ENCODE data around the gene RGS3. TPM values are rescaled to one million over a fixed set of nuclear protein-coding genes. Genes with fewer than 3 reads are reported as not detected.

RGS3 gene
- polyA plus RNA-seq, 3 donors: 20.8 to 77.2 (median 56.6) TPM

GRCh38 chr9:113572076-113572861 is 108.7 kb downstream of the RGS3 start:
- no peak overlapping the region for H3K27ac ChIP-seq (ENCODE audit: low read depth, low read length)
- 77 to 85% (median 83%) methylated on average over 8 of the region's 8 CpGs for WGBS, 3 donors

- H3K27ac ChIP-seq (ENCODE audit: low read depth, low read length): no peak overlapping the region
- WGBS, 3 donors: 86 to 88% (median 88%) methylated on average over 11 of the region's 11 CpGs
These were observed 109.8 kb downstream of the RGS3 start for GRCh38 chr9:113573046-113573958.

GRCh38 chr9:113573959-113574352 is 110.4 kb downstream of the RGS3 start:
- H3K27ac ChIP-seq (ENCODE audit: low read depth, low read length): no peak overlapping the region

GRCh38 chr9:113574441-113575262 is 111.1 kb downstream of the RGS3 start:
- 77 to 85% (median 85%) methylated on average over 14 of the region's 14 CpGs for WGBS, 3 donors
- H3K27ac ChIP-seq (ENCODE audit: low read depth, low read length): no peak overlapping the region

More at GRCh38 chr9:113573959-113574352, 110.4 kb downstream of the RGS3 start:
- 68 to 76% (median 72%) methylated on average over 2 of the region's 2 CpGs for WGBS, 3 donors

DNA sequence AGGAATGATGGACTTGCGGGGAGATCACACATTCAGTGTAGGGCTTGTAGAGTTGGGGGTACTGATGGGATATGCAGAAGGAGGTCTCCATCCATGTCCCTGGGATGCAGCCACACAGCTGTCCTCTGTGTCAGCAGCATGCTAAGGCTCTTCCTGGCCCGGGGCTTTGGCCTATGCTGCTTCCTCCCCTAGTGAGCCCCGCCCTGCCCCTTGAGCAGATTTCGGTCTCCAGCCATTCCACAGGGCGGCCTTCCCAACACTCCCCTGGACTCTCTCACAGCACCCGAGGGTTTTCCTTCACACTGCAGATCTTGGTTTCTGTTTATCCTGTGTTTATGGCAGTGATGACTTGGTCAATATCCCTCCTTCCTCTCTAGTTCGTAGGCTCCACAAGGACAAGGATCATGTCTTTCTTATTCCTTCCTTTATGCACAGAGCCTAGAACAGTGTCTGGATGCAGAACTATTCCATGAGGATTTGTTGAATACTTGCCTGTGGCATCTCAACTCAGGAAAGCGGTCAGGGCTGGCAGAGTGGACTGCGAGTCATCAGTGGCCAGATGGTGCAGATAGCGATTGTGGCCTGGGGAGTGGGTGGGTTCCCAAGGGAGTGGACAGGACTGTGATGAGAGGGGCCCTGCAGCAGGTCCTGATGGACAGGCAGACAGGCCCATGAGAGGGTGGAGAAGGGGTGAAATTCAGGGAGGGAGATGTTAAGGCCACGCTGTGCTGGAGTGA is 114.2 kb downstream of the RGS3 start:
- no peak overlapping the region for H3K27ac ChIP-seq (ENCODE audit: low read depth, low read length)
- 69 to 87% (median 73%) methylated on average over 11 of the region's 11 CpGs for WGBS, 3 donors

GRCh38 chr9:113578279-113578865 is 114.8 kb downstream of the RGS3 start:
- no peak overlapping the region for H3K27ac ChIP-seq (ENCODE audit: low read depth, low read length)

DNA sequence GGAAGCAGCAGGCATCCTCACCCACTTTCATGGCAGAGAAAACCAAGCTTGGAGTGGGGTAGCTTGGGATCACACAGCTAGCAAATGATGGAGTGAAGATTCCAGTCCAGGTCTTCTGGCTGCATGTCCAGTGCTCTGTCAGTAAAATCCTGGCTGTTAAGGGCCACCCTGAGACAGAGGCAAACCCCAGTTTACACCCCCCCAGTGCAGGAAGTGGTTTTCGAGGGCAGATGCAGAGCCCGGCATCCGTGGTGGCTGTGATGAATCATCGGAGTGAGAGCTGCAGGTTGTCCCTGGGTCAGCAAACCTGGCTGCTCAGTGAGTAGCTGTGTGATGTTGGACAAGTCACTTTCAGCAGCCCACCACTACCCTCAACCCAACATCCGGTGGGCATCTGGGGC is 115.4 kb downstream of the RGS3 start:
- H3K27ac ChIP-seq (ENCODE audit: low read depth, low read length): no peak overlapping the region
- 38 to 54% (median 42%) methylated on average over 5 of the region's 5 CpGs for WGBS, 3 donors

More at GRCh38 chr9:113578279-113578865, 114.8 kb downstream of the RGS3 start:
- 93 to 100% (median 95%) methylated on average over 3 of the region's 3 CpGs for WGBS, 3 donors

DNA sequence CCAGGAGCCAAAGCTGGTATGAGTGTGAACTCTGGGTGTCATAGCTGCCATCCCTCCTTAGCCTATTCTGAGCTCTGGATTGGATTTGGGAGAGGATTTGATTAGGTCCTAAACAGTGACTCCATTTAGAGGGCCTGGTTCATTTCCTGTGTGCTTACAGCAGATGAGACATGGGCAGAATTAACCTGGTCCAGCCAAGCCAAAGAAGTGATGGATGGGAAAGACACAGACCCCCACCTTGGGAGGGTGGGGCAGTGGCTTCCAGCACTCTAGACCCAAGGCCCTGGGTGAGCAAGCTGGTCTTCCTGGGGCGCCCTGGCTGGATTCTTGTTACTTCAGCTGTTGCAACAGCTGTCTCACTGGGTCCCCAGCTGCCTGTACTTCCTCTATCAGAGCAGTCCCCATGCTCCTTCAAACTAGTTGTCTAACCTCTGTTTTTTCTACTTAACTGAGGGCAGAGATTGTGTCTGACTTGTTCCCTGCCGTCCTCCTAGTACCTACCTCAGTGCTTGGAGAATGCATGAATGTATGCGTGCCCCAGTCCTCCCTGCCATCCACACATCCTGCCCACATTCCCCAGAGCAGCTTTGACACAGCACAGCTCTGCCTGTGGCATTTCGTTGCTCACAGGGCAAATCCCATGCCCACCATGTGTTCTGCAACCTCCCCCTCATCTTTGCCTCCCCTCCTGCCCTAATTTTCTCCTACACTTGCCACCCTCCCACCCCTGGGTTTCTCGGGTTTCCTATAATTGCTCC is 115.9 kb downstream of the RGS3 start:
- no peak overlapping the region for H3K27ac ChIP-seq (ENCODE audit: low read depth, low read length)
- 46 to 61% (median 48%) methylated on average over 5 of the region's 5 CpGs for WGBS, 3 donors

DNA sequence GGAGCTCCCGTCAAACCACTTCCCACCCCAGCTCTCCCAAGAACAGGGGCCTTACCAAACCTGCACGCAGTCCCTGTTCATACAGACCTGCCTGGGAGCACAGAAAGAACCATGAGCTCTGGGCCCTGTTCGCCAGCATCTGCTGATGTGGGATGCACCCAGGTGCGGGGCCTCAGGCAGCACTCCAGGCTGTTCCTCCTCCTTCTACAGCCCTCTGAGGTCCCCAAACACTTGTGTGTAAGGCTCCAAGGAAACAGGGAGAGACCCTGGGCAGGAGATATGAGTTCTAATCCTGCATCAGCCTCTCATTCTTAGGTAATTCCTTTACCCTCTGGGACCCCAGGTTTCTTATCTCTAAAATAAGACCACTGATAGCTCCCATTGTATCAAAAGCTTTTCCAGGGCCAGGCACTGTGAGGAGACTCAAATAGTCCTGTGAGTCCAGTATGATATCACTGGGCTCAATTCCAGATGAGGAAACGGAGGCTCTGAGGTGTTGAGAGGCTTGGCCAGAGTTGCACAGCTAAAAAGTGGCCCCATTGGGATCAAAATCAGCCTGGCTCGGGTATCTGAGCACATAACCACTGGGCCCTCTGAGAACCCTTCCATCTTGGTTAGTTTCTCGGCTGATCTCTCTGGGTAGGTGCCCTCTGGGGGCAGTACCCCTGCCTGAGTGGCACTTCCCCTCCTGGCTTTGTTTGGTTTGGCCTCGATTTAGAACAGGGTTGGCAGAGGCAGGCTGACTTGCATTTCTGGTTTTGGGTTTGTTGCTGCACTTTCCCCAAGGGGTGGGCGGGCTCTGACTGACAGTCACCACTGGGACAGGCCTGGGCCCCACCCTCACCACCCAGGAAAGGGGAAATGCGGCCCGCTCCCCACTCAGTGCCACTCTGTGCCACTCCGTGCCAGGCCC is 116.8 kb downstream of the RGS3 start:
- 27 to 46% (median 44%) methylated on average over 12 of the region's 12 CpGs for WGBS, 3 donors
- no peak overlapping the region for H3K27ac ChIP-seq (ENCODE audit: low read depth, low read length)

DNA sequence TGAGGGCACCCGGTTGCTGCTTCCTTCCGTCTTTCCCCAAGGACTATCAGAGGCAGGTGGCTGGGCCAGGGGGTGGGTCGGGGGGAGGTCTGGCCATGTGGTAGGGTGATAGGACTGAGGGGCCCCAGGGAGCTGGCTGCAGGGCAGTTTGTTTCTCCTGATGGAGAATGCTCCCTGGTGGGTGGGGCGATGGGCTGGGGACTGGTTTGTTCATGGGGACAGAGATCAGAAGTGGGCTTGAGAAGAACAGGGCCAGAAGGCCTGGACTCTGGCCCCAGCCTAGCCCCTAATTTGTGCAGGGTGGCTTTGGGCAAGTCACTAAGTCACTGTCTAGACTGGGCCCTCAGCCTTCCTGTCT is 117.4 kb downstream of the RGS3 start:
- 21 to 56% (median 36%) methylated on average over 4 of the region's 4 CpGs for WGBS, 3 donors
- H3K27ac ChIP-seq (ENCODE audit: low read depth, low read length): no peak overlapping the region

GRCh38 chr9:113581865-113582697 is 118.6 kb downstream of the RGS3 start:
- WGBS, 3 donors: 19 to 49% (median 47%) methylated on average over 17 of the region's 17 CpGs

GRCh38 chr9:113582698-113583200 is 119.2 kb downstream of the RGS3 start:
- WGBS, 3 donors: 49 to 91% (median 89%) methylated on average over 6 of the region's 6 CpGs
- H3K27ac ChIP-seq (ENCODE audit: low read depth, low read length): no peak overlapping the region

More at GRCh38 chr9:113581865-113582697, 118.6 kb downstream of the RGS3 start:
- no peak overlapping the region for H3K27ac ChIP-seq (ENCODE audit: low read depth, low read length)

GRCh38 chr9:113583511-113584427 is 120.2 kb downstream of the RGS3 start:
- no peak overlapping the region for H3K27ac ChIP-seq (ENCODE audit: low read depth, low read length)

More at GRCh38 chr9:113583511-113584427, 120.2 kb downstream of the RGS3 start:
- 91 to 95% (median 94%) methylated on average over 28 to 31 of the region's 31 CpGs for WGBS, 3 donors
